OCI-LY3 (cell line): ENCODE results near the gene KIF25.

Source experiments
- H2AFZ ChIP-seq: fragments of 200-600, 300-600 bp; shearing (Covaris generic); 2 replicates; pipeline ENCODE4 v1.6.0; 2014; ENCODE audit warnings: antibody characterized with exemption, low read depth, low read length
- H3K27ac ChIP-seq: fragments of 200-600, 300-600 bp; sonication (generic); 2 replicates; pipeline ENCODE4 v1.5.1; 2014; ENCODE audit warnings: mild to moderate bottlenecking, low read length, moderate library complexity, mixed read lengths
- H3K27me3 ChIP-seq: fragments of 200-600, 300-600 bp; sonication (generic); 2 replicates; pipeline ENCODE4 v1.6.1; 2014; ENCODE audit warnings: low read depth, low read length, mixed read lengths
- H3K36me3 ChIP-seq: fragments of 200-600, 300-600 bp; sonication (generic); replicated peaks from 2 replicates; pipeline ENCODE3; 2014; ENCODE audit warnings: low read depth, low read length, mixed read lengths
- H3K4me1 ChIP-seq: fragments of 300-600, 200-600 bp; sonication (generic); 2 replicates; pipeline ENCODE4 v1.6.1; 2014; ENCODE audit warnings: low read length, mixed read lengths
- H3K4me2 ChIP-seq: fragments of 200-600, 300-600 bp; sonication (generic); 2 replicates; pipeline ENCODE4 v1.6.1; 2014; ENCODE audit warnings: low read length, mixed read lengths
- H3K4me3 ChIP-seq: fragments of 300-600, 200-600 bp; sonication (generic); 2 replicates; pipeline ENCODE4 v1.5.1; 2014; ENCODE audit warnings: antibody characterized with exemption, mild to moderate bottlenecking, low read length, moderate library complexity
- H3K79me2 ChIP-seq: fragments of 300-600, 200-600 bp; shearing (Covaris generic); 2 replicates; pipeline ENCODE4 v1.6.1; 2014; ENCODE audit warnings: mild to moderate bottlenecking, low read length, mixed read lengths
- H3K9ac ChIP-seq: fragments of 300-600, 200-600 bp; shearing (Covaris generic); 2 replicates; pipeline ENCODE4 v1.6.0; 2014; ENCODE audit warnings: mild to moderate bottlenecking, low read length, moderate library complexity
- H3K9me3 ChIP-seq: fragments of 200-600, 300-600 bp; shearing (Covaris generic); 2 replicates; pipeline ENCODE4 v1.6.1; 2014; ENCODE audit warnings: low read length, mixed read lengths; ENCODE audit not compliant: insufficient read depth
- H4K20me1 ChIP-seq: fragments of 200-600, 300-600 bp; sonication (generic); 2 replicates; pipeline ENCODE4 v1.6.1; 2016; ENCODE audit warnings: low read length, mixed read lengths; ENCODE audit not compliant: insufficient read depth
- EZH2phosphoT487 ChIP-seq: fragments of 200-600 bp; shearing (Covaris generic); IDR thresholded peaks from 2 replicates; pipeline ENCODE4 v1.6.1; 2018; ENCODE audit warnings: antibody characterized with exemption, mixed run types, low read depth
- TF ChIP-seq, protein P1 (sequence below): fragments of 200-600, 300-600 bp; sonication (generic); IDR thresholded peaks from 2 replicates; pipeline ENCODE4 v1.5.1; 2014; ENCODE audit warnings: antibody characterized with exemption, low read length, low read depth

KIF25 gene

DNA sequence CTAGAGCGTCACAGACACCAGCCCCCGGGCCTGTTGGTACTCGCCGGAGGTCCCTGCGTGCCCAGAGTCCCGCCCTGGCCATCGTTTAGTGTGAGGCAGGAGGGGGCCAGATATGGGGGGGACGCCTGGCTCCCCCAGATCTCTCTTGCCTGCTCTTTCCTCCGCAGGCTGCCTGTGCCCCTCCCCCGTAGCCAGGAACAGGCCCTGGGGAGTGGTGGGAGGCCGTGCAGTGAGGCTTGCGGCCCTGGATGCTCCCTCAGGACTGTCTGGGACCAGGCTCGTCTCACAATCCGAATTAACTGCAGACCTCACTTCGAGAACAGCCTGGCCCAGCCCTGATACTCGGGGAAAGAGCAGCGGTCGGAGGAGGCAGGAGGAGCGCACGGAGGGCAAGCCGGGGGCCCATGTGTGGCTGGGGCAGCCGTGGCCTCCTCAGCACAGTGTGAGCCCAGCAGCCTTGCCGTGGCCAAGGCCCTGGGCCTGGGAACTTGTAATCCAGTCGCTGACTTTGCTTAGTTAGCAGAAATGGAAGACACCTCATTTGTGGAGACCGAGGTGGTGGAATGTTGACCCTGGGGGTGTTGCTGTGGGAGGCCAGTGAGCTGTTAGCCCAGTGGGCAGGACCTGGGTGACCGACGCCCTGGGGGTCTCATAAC is 52.9 kb downstream of the KIF25 start:
- Histone ChIP-seq H3K27me3 (no peaks in the 10 kb centered on the region), H3K27ac (no peak overlapping the region), H3K9ac (no peak overlapping the region), H4K20me1 (no peaks in the 10 kb centered on the region), H3K4me2 (no peak overlapping the region), H2AFZ (no peak overlapping the region), H3K36me3 (no peaks in the 10 kb centered on the region), H3K9me3 (no peaks in the 10 kb centered on the region), H3K4me1 (no peaks in the 10 kb centered on the region), H3K4me3 (no peak overlapping the region), H3K79me2 (no peaks in the 10 kb centered on the region)
- no peak for TF ChIP-seq EZH2phosphoT487
- TF ChIP-seq, protein P1, sequence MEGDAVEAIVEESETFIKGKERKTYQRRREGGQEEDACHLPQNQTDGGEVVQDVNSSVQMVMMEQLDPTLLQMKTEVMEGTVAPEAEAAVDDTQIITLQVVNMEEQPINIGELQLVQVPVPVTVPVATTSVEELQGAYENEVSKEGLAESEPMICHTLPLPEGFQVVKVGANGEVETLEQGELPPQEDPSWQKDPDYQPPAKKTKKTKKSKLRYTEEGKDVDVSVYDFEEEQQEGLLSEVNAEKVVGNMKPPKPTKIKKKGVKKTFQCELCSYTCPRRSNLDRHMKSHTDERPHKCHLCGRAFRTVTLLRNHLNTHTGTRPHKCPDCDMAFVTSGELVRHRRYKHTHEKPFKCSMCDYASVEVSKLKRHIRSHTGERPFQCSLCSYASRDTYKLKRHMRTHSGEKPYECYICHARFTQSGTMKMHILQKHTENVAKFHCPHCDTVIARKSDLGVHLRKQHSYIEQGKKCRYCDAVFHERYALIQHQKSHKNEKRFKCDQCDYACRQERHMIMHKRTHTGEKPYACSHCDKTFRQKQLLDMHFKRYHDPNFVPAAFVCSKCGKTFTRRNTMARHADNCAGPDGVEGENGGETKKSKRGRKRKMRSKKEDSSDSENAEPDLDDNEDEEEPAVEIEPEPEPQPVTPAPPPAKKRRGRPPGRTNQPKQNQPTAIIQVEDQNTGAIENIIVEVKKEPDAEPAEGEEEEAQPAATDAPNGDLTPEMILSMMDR = no peak

DNA sequence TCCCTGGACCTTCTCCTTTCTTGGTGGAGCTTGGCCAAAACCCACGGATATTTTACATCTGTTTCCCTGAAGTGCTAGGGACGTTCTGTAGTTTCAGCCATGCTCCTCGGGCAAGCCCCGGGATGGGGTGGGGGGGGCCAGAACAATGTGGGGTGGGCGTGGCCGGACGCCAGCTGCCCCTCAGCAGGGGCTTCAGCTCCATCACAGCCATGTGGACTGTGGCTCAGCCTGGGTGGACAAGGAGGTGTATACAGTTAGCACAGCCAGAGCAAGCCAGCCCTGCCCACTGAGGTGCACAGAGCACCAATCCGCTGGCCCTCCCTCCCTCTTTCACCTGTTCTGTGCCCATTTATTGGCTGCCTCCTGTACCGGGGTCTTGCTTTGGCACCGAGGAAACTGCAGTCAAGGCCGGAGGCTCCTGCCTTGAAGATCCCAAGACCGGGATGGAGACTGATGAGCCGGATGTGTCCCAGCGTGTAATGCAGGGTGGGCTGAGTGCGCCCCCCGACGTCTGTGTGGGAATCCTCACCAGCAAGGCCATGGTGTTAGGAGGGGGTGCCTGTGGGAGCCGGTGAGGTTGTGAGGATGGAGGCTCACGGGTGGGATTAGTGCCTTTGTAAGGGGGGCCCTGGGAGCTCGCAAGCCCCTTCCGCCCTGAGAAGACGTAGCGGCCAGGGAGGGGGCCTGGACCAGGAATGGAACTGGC is 53.6 kb downstream of the KIF25 start:
- H4K20me1 ChIP-seq = no peaks in the 10 kb centered on the region
- no peaks in the 10 kb centered on the region for H3K9me3 ChIP-seq
- H2AFZ ChIP-seq = no peak overlapping the region
- H3K9ac ChIP-seq = no peak overlapping the region
- H3K4me1 ChIP-seq = no peaks in the 10 kb centered on the region
- no peak overlapping the region for H3K4me3 ChIP-seq
- H3K27me3 ChIP-seq = no peaks in the 10 kb centered on the region
- no peaks in the 10 kb centered on the region for H3K79me2 ChIP-seq
- no peaks in the 10 kb centered on the region for H3K36me3 ChIP-seq
- H3K27ac ChIP-seq = no peak overlapping the region
- H3K4me2 ChIP-seq = no peak overlapping the region
- TF ChIP-seq EZH2phosphoT487 = no peak
- TF ChIP-seq, protein P1 = no peak

DNA sequence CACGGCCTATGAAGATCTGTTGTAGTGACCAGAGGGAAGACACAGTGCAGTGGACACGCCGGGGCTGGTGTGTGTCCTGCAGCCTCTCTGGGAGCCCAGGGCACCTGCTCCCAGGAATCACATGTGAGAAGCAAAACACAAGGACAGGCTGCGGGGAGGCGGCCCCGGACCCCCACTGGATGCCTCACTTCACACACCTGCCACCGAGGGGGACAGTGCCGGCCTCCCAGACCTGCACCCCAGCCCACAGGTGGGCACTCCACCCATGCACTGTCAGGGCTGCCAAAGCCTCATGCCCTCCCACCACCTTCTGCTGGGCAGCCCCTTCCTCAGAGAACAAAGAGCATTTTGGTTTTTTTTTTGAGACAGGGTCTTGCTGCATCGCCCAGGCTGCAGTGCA is 54.2 kb downstream of the KIF25 start:
- H3K9ac ChIP-seq = no peak overlapping the region
- no peaks in the 10 kb centered on the region for H4K20me1 ChIP-seq
- no peak overlapping the region for H3K4me3 ChIP-seq
- H3K4me2 ChIP-seq = no peak overlapping the region
- H3K9me3 ChIP-seq = no peaks in the 10 kb centered on the region
- no peaks in the 10 kb centered on the region for H3K4me1 ChIP-seq
- no peaks in the 10 kb centered on the region for H3K79me2 ChIP-seq
- H3K27me3 ChIP-seq = no peaks in the 10 kb centered on the region
- H3K36me3 ChIP-seq = no peaks in the 10 kb centered on the region
- H3K27ac ChIP-seq = no peak overlapping the region
- H2AFZ ChIP-seq = no peak overlapping the region
- TF ChIP-seq EZH2phosphoT487 = no peak

DNA sequence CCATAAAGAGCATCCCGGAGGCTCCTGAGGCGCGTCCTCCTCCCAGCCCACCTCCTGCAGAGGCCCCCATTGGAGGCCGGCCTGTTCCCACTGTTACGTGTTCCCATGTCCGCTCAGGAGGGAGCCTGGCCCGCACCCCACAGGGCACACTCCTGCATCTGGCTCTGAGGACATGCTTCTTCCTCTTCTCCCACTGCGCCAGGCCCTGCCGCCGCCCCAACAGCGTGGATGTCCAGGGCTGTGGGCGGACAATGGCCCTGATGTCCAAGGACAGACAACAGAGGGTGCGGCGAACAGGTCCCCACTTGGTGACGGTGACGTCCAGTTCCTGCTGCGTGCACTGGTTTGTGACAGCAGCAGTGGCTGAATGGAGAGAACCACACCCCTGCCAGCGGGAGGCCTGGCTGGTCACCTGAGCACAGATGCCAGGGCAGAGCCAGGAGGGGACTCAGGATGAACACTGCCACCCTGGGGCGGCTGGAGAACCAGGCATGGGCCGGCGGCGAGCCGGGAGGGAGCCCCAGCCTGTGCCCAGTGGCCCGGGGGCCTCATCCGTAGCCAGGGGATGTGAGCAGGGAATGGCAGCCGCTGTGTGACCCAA is 54.9 kb downstream of the KIF25 start:
- H3K36me3 ChIP-seq = no peaks in the 10 kb centered on the region
- no peaks in the 10 kb centered on the region for H3K27me3 ChIP-seq
- no peaks in the 10 kb centered on the region for H3K9me3 ChIP-seq
- no peaks in the 10 kb centered on the region for H3K79me2 ChIP-seq
- H2AFZ ChIP-seq = no peak overlapping the region
- no peaks in the 10 kb centered on the region for H3K4me1 ChIP-seq
- no peaks in the 10 kb centered on the region for H4K20me1 ChIP-seq
- H3K4me2 ChIP-seq = no peak overlapping the region
- no peak overlapping the region for H3K27ac ChIP-seq
- H3K4me3 ChIP-seq = no peak overlapping the region
- TF ChIP-seq EZH2phosphoT487 = no peak
- TF ChIP-seq, protein P1 = no peak
- no peak overlapping the region for H3K9ac ChIP-seq
